Measurements from ENCODE around the gene CCDC97.
"Not testable (repeated sequence)": the region's sequence is repeated elsewhere in the genome, so short reads cannot be mapped to it uniquely, and the experiment has no call there.

CCDC97 gene

DNA sequence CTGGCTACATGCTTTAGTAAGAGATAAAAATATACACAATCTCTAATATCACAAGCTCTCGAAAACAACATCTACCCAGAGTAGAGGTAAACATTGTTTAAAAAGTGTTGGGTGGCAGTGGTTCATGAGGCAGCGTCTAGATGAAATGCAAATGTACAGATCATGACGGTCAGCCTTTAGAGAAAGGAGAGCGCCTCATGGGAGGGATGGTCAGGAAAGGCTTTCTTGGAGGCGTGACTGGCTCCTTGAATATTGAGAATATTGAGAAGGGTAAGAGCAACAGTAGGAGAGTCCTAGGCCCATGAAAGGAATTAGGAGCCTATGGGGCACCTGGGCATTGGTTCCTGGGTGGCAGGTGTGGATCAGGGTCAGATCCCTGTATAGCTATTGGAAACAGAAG, 35.2 kb upstream of the CCDC97 start:
- Histone ChIP-seq H3K27me3 (replicated peaks) (no peaks in the 10 kb centered on the region), H3K27ac (no peak overlapping the region), H3K36me3 (replicated peaks) (peaks cover 95% of the 10 kb centered on the region), H3K4me3 (ENCODE audit: low read depth, low read length) (no peak overlapping the region)
- DNase-seq: no peak
- no peak for TF ChIP-seq CTCF (IDR thresholded peaks at IDR 0.05; ENCODE audit: low read depth, low read length, missing control alignments)
- in situ Hi-C loops (cut with HindIII; ENCODE audit: low pct_ligation_motif_present, low sequenced_read_pairs): no loop called here

GRCh38 chr19:41276231-41276630, 33.7 kb upstream of the CCDC97 start:
- TF ChIP-seq CTCF (IDR thresholded peaks at IDR 0.05; ENCODE audit: low read depth, low read length, missing control alignments): no peak
- Histone ChIP-seq H3K36me3 (replicated peaks) (peaks cover 98% of the 10 kb centered on the region), H3K4me3 (ENCODE audit: low read depth, low read length) (no peak overlapping the region), H3K27me3 (replicated peaks) (no peaks in the 10 kb centered on the region), H3K27ac (no peak overlapping the region)
- DNase-seq: no peak
- in situ Hi-C loops (cut with HindIII; ENCODE audit: low pct_ligation_motif_present, low sequenced_read_pairs): no loop called here

DNA sequence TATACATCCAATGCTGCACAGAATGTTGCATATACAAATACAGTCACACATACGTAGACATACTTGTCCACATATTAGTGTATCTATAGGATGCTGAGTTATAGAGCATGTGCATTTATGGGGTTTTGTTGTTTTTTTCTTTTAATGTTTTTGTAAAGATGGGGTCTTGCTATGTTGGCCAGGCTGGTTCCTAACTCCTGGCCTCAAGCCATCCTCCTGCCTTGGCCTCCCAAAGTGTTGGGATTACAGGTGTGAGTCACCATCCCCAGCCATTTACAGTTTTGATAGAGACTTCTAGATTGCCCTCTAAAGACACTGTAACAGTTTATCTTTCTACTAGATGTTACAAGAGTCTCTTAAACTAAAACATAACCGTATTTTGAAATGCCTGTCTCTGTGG, 31.5 kb upstream of the CCDC97 start:
- Histone ChIP-seq H3K27me3 (replicated peaks) (no peaks in the 10 kb centered on the region), H3K27ac (no peak overlapping the region), H3K4me3 (ENCODE audit: low read depth, low read length) (no peak overlapping the region), H3K36me3 (replicated peaks) (peaks cover 94% of the 10 kb centered on the region)
- no peak for DNase-seq
- in situ Hi-C loops (cut with HindIII; ENCODE audit: low pct_ligation_motif_present, low sequenced_read_pairs): no loop called here
- TF ChIP-seq CTCF (IDR thresholded peaks at IDR 0.05; ENCODE audit: low read depth, low read length, missing control alignments): no peak

- H3K36me3 ChIP-seq (replicated peaks): peaks cover 88% of the 10 kb centered on the region
- no peak overlapping the region for H3K4me3 ChIP-seq (ENCODE audit: low read depth, low read length)
- no peak overlapping the region for H3K27ac ChIP-seq
- no peak for DNase-seq
- in situ Hi-C loops (cut with HindIII; ENCODE audit: low pct_ligation_motif_present, low sequenced_read_pairs): no loop called here
- no peaks in the 10 kb centered on the region for H3K27me3 ChIP-seq (replicated peaks)
- TF ChIP-seq CTCF (IDR thresholded peaks at IDR 0.05; ENCODE audit: low read depth, low read length, missing control alignments): no peak
Observed at GRCh38 chr19:41288673-41289530, 21.1 kb upstream of the CCDC97 start.

GRCh38 chr19:41289814-41290213, 20.2 kb upstream of the CCDC97 start:
- H3K4me3 ChIP-seq (ENCODE audit: low read depth, low read length); in situ Hi-C loops (cut with HindIII; ENCODE audit: low pct_ligation_motif_present, low sequenced_read_pairs); DNase-seq; H3K27me3 ChIP-seq (replicated peaks); H3K27ac ChIP-seq: not testable (repeated sequence)
- H3K36me3 ChIP-seq (replicated peaks): peaks cover 90% of the 10 kb centered on the region

DNA sequence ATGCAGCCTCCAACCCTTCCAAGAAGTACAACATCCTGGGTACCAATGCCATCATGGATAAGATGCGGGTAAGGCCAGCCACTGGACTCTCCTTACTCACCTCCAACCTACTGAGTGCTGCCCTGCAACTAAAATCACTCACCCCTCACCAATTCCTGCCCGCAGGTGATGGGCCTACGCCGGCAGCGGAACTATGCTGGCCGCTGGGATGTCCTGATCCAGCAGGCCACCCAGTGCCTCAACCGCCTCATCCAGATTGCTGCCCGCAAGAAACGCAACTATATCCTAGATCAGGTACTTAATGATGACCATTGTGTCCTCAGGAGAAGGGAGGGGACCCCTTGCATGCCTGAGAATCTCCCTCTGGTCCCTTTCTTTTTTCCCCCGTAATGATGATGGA, 15.6 kb upstream of the CCDC97 start:
- Histone ChIP-seq H3K27me3 (replicated peaks) (no peaks in the 10 kb centered on the region), H3K36me3 (replicated peaks) (peaks cover 93% of the 10 kb centered on the region), H3K27ac (no peak overlapping the region), H3K4me3 (ENCODE audit: low read depth, low read length) (no peak overlapping the region)
- TF ChIP-seq CTCF (IDR thresholded peaks at IDR 0.05; ENCODE audit: low read depth, low read length, missing control alignments): no peak
- in situ Hi-C loops (cut with HindIII; ENCODE audit: low pct_ligation_motif_present, low sequenced_read_pairs): no loop called here
- no peak for DNase-seq

Measured in brain microvascular endothelial cell (primary cell).